Cardiac muscle cell (in vitro differentiated cells and primary cell): Measurements from ENCODE around the gene SERINC4. TPM values are rescaled to one million over a fixed set of nuclear protein-coding genes. Genes with fewer than 3 reads are reported as not detected.

Source experiments
- DNase-seq, 2 donors: peaks; one replicate each; pipeline versions ENCODE4 v3.0.0 to v3.0.0-alpha.2; 2010 to 2017; ENCODE audit warnings: low read depth in 1 of 2, low spot score in 1 of 2
- H3K27ac ChIP-seq: fragments of 200-600 bp; sonication (generic); 2 replicates; pipeline ENCODE4 v1.5.1; 2016
- H3K27me3 ChIP-seq: fragments of 200-600 bp; sonication (generic); 2 replicates; pipeline ENCODE4 v1.6.0; 2016; ENCODE audit warnings: control low read depth
- H3K36me3 ChIP-seq: fragments of 200-600 bp; sonication (generic); 2 replicates; pipeline ENCODE4 v1.5.1; 2016; ENCODE audit warnings: control low read depth
- H3K4me1 ChIP-seq: fragments of 200-600 bp; sonication (generic); 2 replicates; pipeline ENCODE4 v1.8.1; 2017; ENCODE audit warnings: low read depth, mild to moderate bottlenecking, mixed run types
- H3K4me3 ChIP-seq: fragments of 200-600 bp; sonication (generic); 2 replicates; pipeline ENCODE4 v1.5.1; 2016; ENCODE audit warnings: mild to moderate bottlenecking
- H3K9me3 ChIP-seq: fragments of 200-600 bp; sonication (generic); 2 replicates; pipeline ENCODE4 v1.5.1; 2017; ENCODE audit warnings: low read depth, mild to moderate bottlenecking, control low read depth
- CTCF ChIP-seq: IDR thresholded peaks from 2 replicates; pipeline ENCODE4 v1.5.1; 2012; ENCODE audit warnings: low read depth, mild to moderate bottlenecking, low read length
- polyA plus RNA-seq: library from polyadenylated mRNA; unstranded; fragments of >200 nt; fragmentation: Nextera tagmentation; extraction: Ambion mirVana; gene quantifications from 2 replicates; pipeline ENCODE4 v1.2.1, GENCODE V29; 2016
- total RNA-seq: library from RNA; depleted of rRNA; stranded (reverse); fragments of >200 nt; gene quantifications from 2 replicates; pipeline ENCODE4 v1.2.3, GENCODE V29; 2016

The SERINC4 gene
- total and polyA plus RNA-seq, 2 experiments from 2014 or later, result 0.44 to 0.71 TPM

GRCh38 chr15:43771816-43772215 lies 28.2 kb downstream of the SERINC4 start:
- no peaks in the 10 kb centered on the region for H3K27me3 ChIP-seq
- H3K36me3 ChIP-seq, result peaks cover 60% of the 10 kb centered on the region
- no peak for DNase-seq
- H3K27ac ChIP-seq, result no peak overlapping the region
- H3K4me3 ChIP-seq, result no peak overlapping the region
- TF ChIP-seq CTCF, result no peak
- H3K4me1 ChIP-seq, result peaks cover 6% of the 10 kb centered on the region
- no peaks in the 10 kb centered on the region for H3K9me3 ChIP-seq

GRCh38 chr15:43769584-43770228 lies 30.3 kb downstream of the SERINC4 start:
- Histone ChIP-seq H3K4me1 (peaks cover 6% of the 10 kb centered on the region), H3K27ac (no peak overlapping the region), H3K4me3 (no peak overlapping the region), H3K27me3 (no peaks in the 10 kb centered on the region), H3K9me3 (no peaks in the 10 kb centered on the region), H3K36me3 (peaks cover 80% of the 10 kb centered on the region)
- DNase-seq, result peak; percentile 69 to 77
- peak; percentile 95 for TF ChIP-seq CTCF

GRCh38 chr15:43763819-43764446 lies 36.1 kb downstream of the SERINC4 start:
- TF ChIP-seq CTCF, result no peak
- H3K9me3 ChIP-seq, result no peaks in the 10 kb centered on the region
- peaks cover 81% of the 10 kb centered on the region for H3K36me3 ChIP-seq
- no peak for DNase-seq
- H3K4me1 ChIP-seq, result peaks cover 6% of the 10 kb centered on the region
- H3K27ac ChIP-seq, result peak overlapping the region; percentile 6
- no peak overlapping the region for H3K4me3 ChIP-seq
- H3K27me3 ChIP-seq, result no peaks in the 10 kb centered on the region

- Histone ChIP-seq H3K9me3 (no peaks in the 10 kb centered on the region), H3K36me3 (peaks cover 71% of the 10 kb centered on the region), H3K4me3 (no peak overlapping the region), H3K27me3 (no peaks in the 10 kb centered on the region), H3K27ac (peak overlapping the region; percentile 6), H3K4me1 (peaks cover 6% of the 10 kb centered on the region)
- DNase-seq, result no peak
- TF ChIP-seq CTCF, result no peak
Observed at GRCh38 chr15:43762824-43763223, 37.2 kb downstream of the SERINC4 start.

- no peaks in the 10 kb centered on the region for H3K27me3 ChIP-seq
- H3K4me1 ChIP-seq, result peaks cover 3% of the 10 kb centered on the region
- no peaks in the 10 kb centered on the region for H3K9me3 ChIP-seq
- peaks cover 37% of the 10 kb centered on the region for H3K36me3 ChIP-seq
- no peak for DNase-seq
- H3K4me3 ChIP-seq, result no peak overlapping the region
- H3K27ac ChIP-seq, result no peak overlapping the region
- TF ChIP-seq CTCF, result no peak
Observed at GRCh38 chr15:43751885-43752284, 48.1 kb downstream of the SERINC4 start.
